DMS114 treated with DMSO at 0.1 percent for 48 hours (cell line): Measurements from ENCODE around the gene SACS.
"Not testable (repeated sequence)": the region's sequence is repeated elsewhere in the genome, so short reads cannot be mapped to it uniquely, and the experiment has no call there.

Experiments
- DNase-seq: peaks from one replicate; lab custom pipeline; 2025; ENCODE audit not compliant: unreplicated experiment; lab: John Stamatoyannopoulos, UW

SACS gene

DNA sequence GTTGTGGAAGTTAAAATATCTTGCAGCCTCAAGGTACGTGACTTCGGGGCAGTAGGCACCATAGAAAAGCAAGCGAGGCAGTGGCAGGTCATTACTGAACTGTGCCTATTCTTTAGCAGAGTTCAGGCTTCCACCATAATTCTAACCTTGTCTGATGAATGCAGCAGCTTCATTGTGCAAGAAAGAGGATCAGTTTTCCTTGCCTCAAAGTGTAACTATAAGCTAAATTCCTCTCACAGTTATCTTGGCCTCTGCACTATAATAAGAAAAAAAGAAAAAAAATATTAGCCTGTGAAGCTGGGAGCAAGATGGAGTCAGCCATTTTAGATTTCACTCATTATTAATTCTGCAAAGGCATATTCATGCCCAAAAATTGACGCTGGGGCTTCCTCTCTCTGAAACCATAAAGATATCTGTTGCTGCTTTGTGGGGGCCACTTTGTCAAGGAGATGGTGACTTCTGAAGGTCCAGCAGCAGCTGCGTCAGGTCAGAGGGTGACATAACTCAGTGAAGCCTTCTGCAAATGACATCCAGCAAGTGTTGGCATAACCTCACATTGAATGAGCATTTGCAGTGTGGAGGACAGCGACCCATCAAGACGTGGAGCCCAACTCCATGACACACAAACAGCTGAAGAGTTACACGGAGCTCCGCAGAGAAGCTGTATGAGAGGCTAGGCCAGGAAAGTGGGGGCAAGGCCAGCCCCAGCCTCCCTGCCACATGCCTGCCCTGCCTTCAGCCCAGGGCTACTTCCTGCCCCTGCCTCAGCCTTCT, 23.1 kb upstream of the SACS start:
- DNase-seq = no peak

DNA sequence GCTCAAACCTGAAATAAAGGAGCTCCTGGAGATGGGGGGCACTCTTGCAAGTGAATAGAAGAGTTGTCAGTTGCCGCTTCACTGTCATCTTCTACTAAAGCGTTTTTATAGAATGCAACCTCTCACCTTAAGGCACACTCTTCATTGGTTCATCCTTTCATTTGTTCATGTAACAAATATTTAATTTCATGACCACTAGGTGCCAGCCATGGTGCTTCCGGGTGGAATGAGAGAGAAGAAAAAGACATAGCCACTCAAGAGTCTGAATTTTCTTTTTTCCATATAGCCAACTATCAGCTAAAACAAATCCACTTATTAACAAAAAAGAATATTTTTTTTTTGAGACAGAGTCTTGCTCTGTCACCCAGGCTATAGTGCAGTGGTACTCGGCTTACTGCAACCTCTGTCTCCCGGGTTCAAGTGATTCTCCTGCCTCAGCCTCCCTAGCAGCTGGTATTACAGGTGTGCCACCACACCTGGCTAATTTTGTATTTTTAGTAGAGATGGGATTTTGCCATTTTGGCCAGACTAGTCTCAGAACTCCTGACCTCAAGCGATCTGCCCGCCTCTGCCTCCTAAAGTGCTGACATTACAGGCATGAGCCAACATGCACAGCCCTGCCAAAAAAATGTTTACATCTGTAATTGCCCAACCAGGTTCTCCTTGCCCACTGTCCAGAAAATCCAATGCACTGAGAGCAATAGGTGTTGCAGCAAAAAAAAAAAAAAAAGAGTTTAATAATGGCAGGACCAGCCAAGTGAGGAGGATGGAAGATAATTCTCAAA, 22.1 kb upstream of the SACS start:
- DNase-seq = no peak

DNA sequence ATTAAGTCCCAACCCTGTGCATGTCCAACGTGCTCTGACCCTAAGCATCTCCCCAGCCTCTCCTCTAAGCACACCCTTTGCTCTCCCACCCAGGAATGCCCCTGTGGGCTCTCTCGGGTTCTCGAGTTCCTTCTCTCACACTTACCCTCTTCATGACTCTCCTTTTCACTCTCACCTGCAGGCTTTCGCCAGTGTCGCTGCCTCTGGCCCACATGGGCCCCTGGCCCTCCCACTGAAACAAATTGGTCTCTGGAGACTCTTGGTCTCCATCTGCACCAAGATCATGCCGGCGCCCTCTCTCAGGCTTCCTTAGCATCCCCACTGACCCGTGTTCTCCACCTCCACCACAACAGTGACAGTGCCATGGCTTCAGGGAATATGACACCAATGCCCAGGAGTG, 19.6 kb upstream of the SACS start:
- no peak for DNase-seq

DNA sequence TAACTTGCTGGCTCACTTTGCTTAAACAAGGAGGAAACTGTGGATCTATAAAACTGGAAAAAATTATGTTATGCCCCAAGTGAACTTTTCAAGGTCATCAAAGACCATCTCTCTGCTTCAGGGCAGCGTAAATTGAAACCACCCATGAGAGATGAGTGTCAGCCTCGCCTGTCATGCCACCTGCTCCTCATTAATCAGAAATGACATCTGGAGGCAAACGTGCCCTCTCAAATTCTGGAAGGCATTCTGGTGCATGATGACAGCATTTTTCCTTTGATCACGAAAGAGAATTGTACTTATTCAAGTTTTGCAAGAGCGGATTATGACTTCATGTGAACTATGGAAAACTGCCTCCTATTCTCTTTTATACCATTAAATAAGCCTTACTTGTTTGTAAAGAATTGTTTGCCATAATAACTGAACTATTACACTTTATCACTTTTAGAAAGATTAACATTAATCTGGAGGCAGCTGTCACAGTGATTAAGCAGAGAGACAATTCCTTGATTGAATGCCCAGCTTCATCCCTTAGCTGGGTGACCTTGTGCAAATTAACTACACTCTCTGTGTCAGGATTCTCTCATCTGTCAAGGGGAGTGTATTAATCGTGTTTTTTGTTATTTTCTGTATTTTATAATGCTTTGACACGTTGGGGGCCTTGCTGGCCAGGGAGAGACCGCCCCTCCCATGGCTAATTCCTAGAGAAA, 17.0 kb upstream of the SACS start:
- no peak for DNase-seq

DNA sequence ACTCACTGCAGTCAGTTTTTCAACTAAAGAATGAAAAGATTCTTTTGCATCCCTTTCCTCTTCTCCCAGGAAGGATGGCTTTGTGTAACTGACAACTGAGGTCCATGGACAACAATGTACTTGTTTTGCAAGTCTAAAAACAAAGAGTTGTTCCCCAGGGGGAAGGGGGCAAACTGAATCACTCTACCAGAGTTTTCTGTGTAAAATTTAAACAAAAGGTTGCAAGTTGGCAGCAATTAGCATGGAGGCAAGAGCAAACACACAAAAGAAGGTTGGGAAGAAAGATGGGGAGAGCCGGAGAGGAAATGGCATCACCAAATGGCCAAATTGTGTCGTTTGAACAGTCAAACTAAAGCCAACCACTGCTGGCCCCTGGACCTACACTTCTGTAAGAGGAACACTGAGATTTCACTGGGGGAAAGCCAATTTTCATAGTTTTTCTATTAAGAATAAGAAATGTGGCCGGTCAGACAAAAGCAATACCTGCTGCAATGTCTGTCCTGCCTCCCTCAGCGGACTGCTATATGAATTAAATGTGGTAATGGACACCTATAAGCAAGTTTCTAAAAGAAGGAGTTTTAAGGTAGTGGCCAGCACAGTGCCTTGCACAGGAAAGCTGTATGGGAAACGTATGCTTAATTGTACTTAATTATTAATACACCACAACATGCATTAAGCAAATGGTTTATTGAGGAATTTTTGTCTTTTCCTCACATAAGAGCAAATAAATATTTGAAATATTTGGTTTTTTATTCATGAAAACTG, 16.1 kb upstream of the SACS start:
- DNase-seq = no peak

DNA sequence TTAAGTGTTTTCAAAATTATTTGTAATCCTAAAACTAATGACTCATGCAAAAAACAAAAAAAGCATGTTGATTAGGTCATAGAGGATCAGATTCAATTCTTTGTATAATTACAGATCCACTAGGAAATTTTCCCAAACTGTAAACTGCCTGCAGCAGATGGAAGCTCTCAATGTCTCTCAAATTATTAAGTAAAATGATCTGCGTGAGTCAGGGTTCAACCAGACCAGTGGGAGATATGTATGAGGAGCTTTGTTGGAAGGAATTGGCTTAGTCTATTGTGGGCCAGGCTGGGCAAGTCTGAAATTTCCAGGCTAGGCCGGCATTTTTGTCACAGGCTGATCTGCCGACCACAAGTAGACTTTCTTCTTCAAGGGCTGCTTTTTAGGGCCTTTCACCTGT, 14.4 kb upstream of the SACS start:
- DNase-seq = no peak

DNA sequence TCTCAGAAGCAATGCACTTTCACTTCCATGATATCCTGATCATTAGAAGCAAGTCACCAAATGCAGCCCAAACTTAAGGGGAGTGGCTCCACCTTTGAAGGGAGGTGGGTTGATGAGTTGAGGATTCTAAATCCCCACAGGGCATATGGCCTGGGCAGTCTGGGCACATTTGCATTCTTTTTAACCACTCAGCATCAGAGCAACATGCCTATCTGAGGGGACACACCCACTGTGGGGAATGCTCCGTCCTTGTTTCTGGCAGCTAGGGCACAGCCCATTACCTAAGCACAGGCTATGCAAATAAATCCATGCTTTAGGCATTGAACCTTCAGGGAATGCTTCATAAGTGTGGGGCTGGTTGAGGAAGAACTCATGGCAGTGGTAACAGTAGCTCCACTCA, 12.3 kb upstream of the SACS start:
- DNase-seq = no peak

DNA sequence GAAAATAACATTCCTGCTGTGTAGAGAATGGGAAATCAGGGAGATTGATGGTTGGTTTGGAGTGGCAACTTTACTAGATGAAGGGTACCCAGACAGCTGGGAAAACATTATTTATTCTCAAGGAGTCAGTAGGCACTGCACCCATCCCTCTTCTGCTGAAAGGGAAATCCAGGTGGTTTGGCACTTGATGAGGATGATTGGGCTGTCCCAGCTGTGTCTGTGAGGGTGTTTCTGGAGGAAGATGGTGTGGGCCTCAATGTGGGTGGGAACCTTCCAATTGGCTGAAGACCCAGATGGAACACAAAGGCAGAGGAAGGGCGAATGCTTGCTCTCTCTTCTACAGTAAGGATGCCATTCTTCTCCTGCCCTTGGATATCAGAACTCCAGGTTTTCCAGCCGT, 10.4 kb upstream of the SACS start:
- no peak for DNase-seq

DNA sequence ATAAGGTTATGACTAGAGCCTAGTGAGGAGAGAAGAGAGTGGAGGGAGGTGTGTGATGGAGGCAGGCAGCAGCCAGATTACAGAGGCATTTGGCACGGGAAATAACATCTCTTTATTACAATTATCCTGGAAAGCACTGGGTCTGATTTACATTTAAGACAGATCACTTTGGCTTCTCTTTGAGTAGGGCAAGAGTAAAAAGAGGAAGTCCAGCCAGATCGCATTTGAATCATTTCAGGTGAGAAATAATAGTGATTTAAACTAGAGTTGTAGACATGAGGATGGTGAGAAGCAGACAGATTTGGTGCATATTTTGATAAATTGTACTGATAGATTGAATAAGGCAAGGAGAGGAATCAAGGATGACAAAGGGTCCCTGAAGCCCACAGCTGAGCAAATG, 9.6 kb upstream of the SACS start:
- no peak for DNase-seq

DNA sequence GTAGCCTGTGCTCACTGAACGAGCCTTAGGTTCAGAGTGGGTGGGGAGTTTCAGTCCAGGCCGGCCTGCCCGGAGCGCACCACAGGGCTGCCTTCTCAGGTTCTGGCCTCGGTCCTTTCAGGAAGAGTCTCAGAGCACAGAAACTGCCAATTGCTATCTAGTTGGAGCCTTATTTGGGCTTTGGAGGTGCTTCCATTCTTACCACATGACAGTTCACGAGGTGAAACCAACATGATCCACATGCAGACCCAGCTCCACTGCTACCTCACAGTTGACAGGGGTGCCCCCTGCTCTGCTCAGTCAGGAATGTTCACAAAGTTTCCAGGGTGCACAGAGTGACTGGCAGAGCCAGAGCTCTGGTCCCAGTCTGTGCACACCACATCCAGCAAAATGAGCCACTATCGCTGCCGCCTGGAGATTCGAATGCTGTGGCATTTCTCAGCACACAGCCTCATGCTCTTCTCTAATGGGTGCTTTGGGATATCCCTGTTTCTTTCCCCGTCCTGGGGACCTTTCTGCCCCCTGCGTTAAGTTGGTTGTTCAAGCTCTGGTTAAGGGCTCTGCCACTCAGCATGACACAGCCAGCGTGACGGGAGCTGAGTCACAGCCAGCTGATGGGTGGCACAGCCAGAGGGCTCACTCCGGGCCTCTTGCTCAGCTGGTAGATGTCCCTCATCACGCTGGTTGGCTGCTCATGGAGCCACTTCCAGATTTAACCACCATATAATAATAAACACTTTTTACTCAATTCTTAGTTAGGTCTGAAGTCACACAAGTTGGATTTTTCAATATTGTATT, 7.5 kb upstream of the SACS start:
- no peak for DNase-seq

DNA sequence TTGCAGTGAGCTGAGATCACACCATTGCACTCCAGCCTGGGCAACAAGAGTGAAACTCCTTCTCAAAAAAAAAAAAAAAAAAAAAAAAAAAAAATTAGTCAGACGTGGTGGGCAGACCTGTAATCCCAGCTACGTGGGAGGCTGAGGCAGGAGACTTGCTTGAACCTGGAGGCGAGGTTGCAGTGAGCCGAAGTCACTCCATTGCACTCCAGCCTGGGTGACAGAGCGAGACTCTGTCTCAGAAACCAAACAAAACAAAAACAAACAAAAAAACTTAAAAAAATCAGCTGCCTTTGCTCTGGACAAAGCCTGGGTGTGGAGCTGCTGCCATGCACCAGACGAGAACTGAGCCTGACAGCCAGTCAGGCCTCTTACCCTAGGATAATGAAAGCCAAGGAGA, 6.8 kb upstream of the SACS start:
- not testable (repeated sequence) for DNase-seq

DNA sequence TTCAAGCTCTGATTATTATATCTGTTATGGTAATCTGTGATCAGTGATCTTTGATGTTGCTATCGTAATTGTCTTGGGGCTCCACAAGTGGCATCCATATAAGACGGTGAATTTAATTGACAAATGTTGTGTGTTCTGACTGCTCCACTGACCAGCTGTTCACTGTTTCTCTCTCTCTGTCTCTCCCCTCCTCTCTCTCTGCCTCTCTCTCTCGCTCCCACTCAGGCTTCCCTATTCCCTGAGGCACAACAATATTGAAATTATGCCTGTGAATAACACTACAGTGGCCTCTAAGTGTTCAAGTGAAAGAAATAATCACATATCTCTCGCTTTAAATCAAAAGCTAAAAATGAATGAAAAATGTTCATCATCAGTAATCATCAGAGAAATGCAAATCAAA, 4.4 kb upstream of the SACS start:
- DNase-seq = no peak

DNA sequence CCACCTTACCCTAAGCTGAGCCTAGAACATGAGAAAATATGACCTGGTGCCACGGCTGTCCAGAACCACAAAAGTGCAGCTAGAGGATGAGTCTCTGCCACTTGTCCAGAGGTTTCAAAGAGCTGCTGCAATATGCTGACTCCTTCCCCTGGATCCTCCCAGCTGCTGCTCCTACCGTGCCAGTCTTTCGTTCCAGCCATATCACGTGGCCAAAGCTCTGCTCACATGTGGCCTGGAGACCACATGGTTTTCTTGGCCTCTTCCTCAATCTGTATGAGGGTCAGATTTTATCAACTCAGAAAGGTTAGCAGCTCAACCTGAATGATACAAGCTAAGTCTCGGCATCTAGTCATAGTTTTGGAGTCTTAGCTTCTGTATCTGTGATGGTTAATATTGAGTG, 3.2 kb upstream of the SACS start:
- no peak for DNase-seq

DNA sequence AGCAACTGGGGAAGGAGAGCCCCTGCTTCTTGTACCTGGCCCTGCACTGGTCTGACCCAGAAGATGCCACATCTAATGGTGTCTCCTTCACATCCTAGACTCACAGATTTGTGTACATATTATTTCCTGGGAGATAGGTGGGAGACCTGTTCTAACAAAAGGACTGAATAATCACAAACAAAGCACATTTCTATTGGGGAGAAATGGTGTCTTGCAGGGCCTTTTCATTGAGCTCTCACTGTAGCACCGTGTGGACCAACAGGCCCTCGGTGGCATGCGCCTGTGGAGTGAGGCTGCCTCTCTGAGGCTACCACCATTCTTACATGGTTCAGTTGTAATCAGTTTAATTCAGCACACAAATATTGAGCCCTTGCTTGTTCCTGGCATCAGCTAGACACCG, 989 bp upstream of the SACS start:
- DNase-seq = no peak

DNA sequence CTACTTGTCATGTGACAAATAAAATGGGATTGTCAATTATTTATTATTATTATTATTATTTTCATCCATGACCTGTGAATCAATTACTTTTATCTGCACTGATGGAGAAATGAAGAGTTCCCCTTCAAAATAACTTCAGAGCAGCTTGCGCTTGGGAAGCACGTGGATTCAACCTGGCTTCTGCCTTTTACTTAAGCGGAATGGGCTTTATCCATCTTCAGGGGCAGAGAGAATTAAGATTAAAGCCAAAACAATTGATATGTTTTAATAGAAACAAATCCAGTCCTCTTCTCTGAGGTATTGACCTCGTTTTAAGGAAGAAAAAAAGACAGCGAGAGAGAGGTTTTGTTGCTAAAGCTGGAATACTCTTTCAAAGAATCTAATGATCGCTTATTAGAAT, 876 bp downstream of the SACS start:
- no peak for DNase-seq

DNA sequence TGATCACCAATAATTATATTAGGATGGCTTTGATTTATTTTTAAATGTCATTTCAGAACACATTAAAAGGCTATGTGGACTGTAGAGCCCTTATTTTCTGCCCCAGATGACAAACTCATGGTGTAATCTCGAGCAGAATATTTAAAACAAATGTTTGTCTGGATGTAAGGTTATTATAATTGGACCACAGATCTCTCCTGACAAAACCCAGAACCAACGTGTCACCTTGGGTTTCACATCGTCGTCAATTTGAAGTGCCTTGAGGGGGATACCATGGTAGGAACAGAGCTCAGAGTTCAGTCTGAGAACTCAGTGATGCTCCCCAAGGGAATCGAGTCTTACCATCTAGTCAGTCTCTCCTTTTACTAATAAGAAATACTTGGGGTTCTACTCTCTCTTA, 2.8 kb downstream of the SACS start:
- no peak for DNase-seq

DNA sequence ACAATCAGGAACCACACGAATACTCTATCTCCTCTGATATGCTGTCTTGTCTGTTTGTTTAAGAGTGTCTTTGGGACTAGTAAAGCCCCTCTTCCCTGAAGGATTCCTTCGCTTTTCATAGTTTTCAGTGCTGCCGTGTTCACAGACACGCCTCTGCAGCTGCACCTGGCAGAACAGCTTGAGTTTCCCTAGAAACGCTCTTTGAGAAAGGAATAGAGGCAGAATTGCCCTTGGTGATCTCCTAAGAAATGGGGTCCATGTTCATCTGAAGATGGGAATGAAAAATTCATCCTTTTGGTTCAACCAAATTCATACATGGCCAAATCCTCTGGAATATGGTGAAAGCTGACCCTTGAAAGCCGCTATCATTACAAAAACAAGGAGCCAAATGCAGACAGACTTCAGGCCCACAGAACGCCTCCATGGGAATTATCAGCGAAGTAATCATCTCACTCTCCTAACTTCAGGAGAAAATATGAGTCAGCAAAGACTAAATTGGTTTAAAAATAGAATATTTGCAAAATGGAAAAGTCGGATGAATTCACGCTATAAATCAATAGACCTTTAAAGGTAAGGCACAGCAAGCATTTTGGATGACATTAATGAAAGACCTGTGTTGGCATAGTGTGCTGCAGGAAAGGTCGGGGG, 5.5 kb downstream of the SACS start:
- no peak for DNase-seq

DNA sequence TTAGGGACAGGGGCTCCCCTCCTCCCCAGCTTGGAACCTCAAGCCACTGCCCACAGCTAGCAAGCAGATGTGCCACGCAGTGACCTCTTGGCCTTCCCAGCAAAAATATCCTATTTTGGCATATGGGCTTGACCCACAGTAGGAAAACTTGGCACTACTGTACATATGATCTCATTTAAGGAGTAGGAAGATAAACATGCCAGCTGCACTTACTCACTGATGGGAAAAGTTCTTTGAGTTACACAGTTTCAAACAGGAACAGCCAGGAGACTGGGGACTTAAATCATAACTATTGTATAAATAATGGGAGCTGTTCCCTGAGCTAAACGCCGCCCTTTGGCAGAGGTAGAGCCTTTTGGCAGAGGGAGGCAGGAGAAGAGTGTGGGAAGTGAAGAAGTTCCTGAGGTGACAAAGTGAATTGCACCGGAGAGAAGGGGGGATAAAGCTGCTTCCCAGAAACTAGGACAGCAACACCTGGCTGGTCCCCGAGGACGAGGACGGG, 6.1 kb downstream of the SACS start:
- DNase-seq = no peak

DNA sequence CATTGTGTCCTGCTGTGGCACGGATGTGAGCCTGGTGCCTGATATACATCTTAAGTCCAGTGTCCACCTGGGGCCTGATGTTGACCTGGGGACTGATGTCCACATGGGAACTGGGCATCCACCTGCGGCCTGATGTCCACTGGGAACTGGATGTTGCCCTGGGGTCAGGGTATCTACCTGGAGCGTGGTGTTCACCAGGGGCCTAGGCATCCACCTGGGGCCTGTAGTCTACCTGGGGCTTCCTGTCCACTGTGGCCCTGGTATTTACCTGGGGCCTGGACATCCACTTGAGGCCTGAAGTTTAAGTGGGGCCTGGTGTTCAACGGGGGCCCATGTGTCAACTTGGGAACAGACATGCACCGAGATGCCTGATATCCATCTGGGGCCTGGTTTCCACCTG, 11.9 kb downstream of the SACS start:
- no peak for DNase-seq
